Measurements from ENCODE around the gene COX7A2L. TPM values are rescaled to one million over a fixed set of nuclear protein-coding genes. Genes with fewer than 3 reads are reported as not detected.

The COX7A2L gene
- total RNA-seq, 1 donor from 2014 or later, result 83.3 TPM

DNA sequence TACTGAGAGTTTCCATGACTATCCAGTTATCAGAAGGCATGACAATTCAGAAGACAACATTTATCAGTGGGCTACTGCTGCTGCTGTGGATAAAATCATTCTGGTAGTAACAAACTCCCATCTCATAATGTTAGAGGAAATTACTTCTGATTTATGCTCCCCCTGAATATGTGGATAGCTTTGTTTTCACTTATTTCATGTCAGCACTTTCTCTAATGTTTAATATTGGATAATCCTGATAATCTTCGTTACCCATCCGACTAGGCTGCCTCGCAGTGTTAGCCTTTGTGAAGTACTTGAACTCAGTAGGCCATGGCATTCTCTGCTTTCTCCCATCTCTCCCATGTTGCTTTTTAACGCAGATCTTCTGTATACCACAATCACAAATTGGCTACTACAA lies 28.4 kb downstream of the COX7A2L start:
- Mint-ChIP-seq H3K4me1 (ENCODE audit: low read depth) (peaks cover 9% of the 10 kb centered on the region), H3K4me3 (no peak overlapping the region), H3K36me3 (ENCODE audit: low read depth) (peaks cover 58% of the 10 kb centered on the region), H3K27me3 (ENCODE audit: insufficient read depth) (no peaks in the 10 kb centered on the region), H3K27ac (no peak overlapping the region), H3K9me3 (no peaks in the 10 kb centered on the region)
- DNase-seq (ENCODE audit: low spot score), result no peak
- intact Hi-C loops (cut with micrococcal nuclease), result no loop called here

DNA sequence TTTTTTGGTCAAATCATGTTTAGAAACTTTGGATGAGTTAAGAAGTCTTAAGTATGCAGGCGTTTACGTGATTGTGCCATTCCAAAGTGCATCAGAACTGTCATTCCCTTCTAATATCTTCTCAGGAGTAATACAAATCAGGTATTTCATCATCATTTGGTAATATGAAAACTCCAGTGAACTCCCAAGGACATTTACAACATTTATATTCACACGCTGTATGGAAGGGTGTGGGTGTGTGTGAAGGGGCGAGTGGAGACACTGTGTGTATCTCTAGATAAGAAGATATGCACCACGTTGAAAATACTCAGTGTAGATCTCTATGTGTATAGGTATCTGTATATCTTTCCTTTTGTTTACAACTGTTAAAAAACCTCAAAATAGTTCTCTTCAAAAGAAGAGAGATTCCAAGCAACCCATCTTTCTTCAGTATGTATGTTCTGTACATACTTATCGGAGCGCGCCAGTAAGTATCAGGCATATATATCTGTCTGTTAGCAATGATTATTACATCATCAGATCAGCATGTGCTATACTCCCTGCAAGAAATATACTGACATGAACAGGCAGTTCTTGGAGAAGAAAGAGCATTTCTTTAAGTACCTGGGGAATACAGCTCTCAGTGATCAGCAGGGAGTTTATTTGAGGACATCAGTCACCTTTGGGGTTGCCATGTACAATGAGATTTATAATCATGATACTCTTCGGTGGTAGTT lies 29.3 kb downstream of the COX7A2L start:
- no peak overlapping the region for H3K4me3 Mint-ChIP-seq
- no peak for DNase-seq (ENCODE audit: low spot score)
- H3K27ac Mint-ChIP-seq, result no peak overlapping the region
- intact Hi-C loops (cut with micrococcal nuclease), result loop anchor here (2.0 kb wide), 1 partner anchor 29 kb away; the partner anchor contains the start of gene COX7A2L
- peaks cover 59% of the 10 kb centered on the region for H3K36me3 Mint-ChIP-seq (ENCODE audit: low read depth)
- no peaks in the 10 kb centered on the region for H3K27me3 Mint-ChIP-seq (ENCODE audit: insufficient read depth)
- peaks cover 18% of the 10 kb centered on the region for H3K4me1 Mint-ChIP-seq (ENCODE audit: low read depth)
- no peaks in the 10 kb centered on the region for H3K9me3 Mint-ChIP-seq

DNA sequence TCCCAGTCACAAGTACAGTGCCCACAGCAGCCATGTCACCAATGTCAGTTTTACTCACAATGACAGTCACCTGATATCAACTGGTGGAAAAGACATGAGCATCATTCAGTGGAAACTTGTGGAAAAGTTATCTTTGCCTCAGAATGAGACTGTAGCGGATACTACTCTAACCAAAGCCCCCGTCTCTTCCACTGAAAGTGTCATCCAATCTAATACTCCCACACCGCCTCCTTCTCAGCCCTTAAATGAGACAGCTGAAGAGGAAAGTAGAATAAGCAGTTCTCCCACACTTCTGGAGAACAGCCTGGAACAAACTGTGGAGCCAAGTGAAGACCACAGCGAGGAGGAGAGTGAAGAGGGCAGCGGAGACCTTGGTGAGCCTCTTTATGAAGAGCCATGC lies 31.3 kb downstream of the COX7A2L start:
- no peaks in the 10 kb centered on the region for H3K9me3 Mint-ChIP-seq
- no peak for DNase-seq (ENCODE audit: low spot score)
- no peaks in the 10 kb centered on the region for H3K27me3 Mint-ChIP-seq (ENCODE audit: insufficient read depth)
- intact Hi-C loops (cut with micrococcal nuclease), result loop anchor here (2.0 to 10.0 kb wide), 3 partner anchors 31 to 465 kb away; partner anchors contain the start of gene COX7A2L
- no peak overlapping the region for H3K4me3 Mint-ChIP-seq
- peaks cover 28% of the 10 kb centered on the region for H3K4me1 Mint-ChIP-seq (ENCODE audit: low read depth)
- peaks cover 51% of the 10 kb centered on the region for H3K36me3 Mint-ChIP-seq (ENCODE audit: low read depth)
- H3K27ac Mint-ChIP-seq, result peak overlapping the region; percentile 24

DNA sequence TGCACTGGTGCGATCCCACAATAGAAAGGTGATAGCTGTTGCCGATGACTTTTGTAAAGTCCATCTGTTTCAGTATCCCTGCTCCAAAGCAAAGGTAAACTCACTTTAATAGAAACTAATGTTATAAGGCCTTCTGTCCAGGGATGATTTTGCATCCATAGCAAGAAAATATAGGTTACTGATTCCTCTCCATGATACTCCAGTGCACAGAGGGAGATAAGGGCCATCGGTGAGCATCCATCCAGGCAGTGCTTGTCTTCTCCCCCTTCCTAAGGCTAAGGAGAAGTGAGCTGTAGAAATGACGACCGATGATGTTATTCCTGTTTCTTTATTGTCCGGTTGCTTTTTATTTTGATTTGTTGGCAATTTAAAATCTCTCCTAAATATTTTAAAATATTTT lies 32.1 kb downstream of the COX7A2L start:
- Mint-ChIP-seq H3K27me3 (ENCODE audit: insufficient read depth) (no peaks in the 10 kb centered on the region), H3K36me3 (ENCODE audit: low read depth) (peaks cover 51% of the 10 kb centered on the region), H3K4me1 (ENCODE audit: low read depth) (peaks cover 28% of the 10 kb centered on the region), H3K4me3 (no peak overlapping the region), H3K27ac (no peak overlapping the region), H3K9me3 (no peaks in the 10 kb centered on the region)
- intact Hi-C loops (cut with micrococcal nuclease), result loop anchor here (1.0 to 10.0 kb wide), 3 partner anchors 42 to 464 kb away; no protein-coding TSS in a partner anchor
- DNase-seq (ENCODE audit: low spot score), result no peak

DNA sequence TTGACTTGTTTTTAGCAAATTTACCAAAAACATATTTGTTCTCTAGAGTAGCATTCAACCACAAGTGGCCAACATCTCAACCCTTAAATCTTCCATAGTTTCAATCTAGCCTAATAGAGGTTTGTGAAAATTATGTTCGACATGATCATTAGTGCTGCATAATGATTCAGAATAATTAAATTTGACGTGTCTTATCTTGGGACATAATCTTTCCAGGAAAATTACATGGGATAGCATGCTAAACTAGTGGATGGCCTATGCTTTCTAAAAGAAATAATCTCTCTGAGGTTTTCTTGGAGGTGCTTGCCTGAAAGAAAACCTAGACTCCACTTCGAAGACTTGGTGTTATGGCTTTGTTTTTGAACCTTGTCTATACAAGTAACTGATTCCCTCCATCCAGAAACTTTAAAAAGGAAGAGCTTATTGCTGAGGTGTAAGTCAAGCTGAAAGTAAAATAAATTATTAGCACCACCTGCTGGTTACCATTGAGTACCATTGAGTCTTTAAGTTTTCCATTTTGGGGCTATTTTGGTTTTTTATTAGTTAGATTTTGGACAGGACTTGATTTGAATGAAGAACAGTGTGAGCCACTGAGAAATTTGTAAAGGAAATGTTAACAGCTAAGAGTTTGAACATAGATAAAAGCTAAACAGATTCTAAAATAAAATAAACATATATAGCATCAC lies 32.7 kb downstream of the COX7A2L start:
- no peak for DNase-seq (ENCODE audit: low spot score)
- no peaks in the 10 kb centered on the region for H3K9me3 Mint-ChIP-seq
- H3K36me3 Mint-ChIP-seq (ENCODE audit: low read depth), result peaks cover 47% of the 10 kb centered on the region
- H3K4me3 Mint-ChIP-seq, result no peak overlapping the region
- peaks cover 28% of the 10 kb centered on the region for H3K4me1 Mint-ChIP-seq (ENCODE audit: low read depth)
- H3K27ac Mint-ChIP-seq, result peak overlapping the region; percentile 40
- no peaks in the 10 kb centered on the region for H3K27me3 Mint-ChIP-seq (ENCODE audit: insufficient read depth)
- intact Hi-C loops (cut with micrococcal nuclease), result loop anchor here (1.0 to 10.0 kb wide), 3 partner anchors 41 to 463 kb away; no protein-coding TSS in a partner anchor

DNA sequence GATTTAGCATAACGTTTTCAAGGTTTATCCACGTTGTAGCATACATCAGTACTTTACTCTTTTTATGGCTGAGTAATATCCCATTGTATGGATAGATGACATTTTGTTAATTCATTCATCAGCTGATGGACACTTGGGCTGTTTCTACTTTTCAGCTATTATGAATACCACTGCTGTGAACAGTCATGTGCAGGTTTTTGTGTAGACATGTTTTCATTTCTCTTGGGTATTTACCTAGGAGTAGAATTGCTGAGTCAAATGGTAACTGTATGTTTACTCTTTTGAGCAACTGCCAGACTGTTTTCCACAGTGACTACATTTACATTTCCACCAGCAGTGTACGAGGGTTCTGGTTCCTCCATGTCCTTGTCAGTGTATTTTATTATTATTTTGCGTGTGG lies 33.9 kb downstream of the COX7A2L start:
- no peak for DNase-seq (ENCODE audit: low spot score)
- no peak overlapping the region for H3K4me3 Mint-ChIP-seq
- peaks cover 28% of the 10 kb centered on the region for H3K4me1 Mint-ChIP-seq (ENCODE audit: low read depth)
- peak overlapping the region; percentile 55 for H3K27ac Mint-ChIP-seq
- peaks cover 42% of the 10 kb centered on the region for H3K36me3 Mint-ChIP-seq (ENCODE audit: low read depth)
- H3K9me3 Mint-ChIP-seq, result no peaks in the 10 kb centered on the region
- H3K27me3 Mint-ChIP-seq (ENCODE audit: insufficient read depth), result no peaks in the 10 kb centered on the region
- intact Hi-C loops (cut with micrococcal nuclease), result loop anchor here (5.0 to 10.0 kb wide), 2 partner anchors 40 to 462 kb away; no protein-coding TSS in a partner anchor

DNA sequence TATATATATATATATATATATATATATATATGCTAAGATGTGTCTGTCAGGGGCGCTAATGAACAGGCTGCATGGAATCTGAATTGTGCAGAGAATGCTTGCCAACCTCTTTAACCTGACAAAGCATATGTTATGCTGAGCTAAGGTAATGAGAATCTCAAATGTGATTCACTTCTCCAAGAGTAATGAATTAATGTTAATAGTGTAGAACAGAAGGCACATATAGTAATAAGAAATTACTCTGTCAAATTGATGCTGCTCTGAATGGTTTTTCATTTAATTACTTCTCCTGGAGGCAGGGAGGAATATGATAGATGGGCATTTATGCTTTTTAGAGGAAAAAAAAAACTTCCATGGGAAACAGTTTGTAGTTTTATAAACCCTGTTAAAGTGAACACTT lies 35.4 kb downstream of the COX7A2L start:
- H3K9me3 Mint-ChIP-seq, result no peaks in the 10 kb centered on the region
- H3K27ac Mint-ChIP-seq, result no peak overlapping the region
- DNase-seq (ENCODE audit: low spot score), result no peak
- H3K27me3 Mint-ChIP-seq (ENCODE audit: insufficient read depth), result no peaks in the 10 kb centered on the region
- intact Hi-C loops (cut with micrococcal nuclease), result loop anchor here (5.0 to 10.0 kb wide), 2 partner anchors 38 to 461 kb away; no protein-coding TSS in a partner anchor
- peaks cover 21% of the 10 kb centered on the region for H3K4me1 Mint-ChIP-seq (ENCODE audit: low read depth)
- peaks cover 37% of the 10 kb centered on the region for H3K36me3 Mint-ChIP-seq (ENCODE audit: low read depth)
- H3K4me3 Mint-ChIP-seq, result no peak overlapping the region

DNA sequence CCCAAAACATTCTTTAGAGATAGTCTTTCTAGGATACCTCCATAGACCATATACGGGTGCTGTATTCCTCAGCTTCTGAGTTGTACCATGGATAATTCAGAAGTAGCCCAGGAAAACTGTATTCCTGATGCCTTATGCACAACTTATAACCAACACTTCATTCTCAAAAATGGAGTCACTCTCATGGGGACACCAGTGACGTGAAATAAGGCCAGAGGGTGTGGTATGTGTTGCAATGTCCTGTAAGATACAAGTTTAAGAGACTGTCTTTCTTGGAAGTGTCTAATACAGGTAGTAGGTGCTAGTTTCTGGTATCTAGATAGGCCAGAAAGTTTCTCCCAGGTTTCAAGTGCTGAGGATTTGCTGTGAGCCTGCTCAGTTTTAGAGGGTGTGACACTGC lies 36.1 kb downstream of the COX7A2L start:
- Mint-ChIP-seq H3K27me3 (ENCODE audit: insufficient read depth) (no peaks in the 10 kb centered on the region), H3K36me3 (ENCODE audit: low read depth) (peaks cover 33% of the 10 kb centered on the region), H3K4me3 (no peak overlapping the region), H3K27ac (peak overlapping the region; percentile 48), H3K4me1 (ENCODE audit: low read depth) (peaks cover 21% of the 10 kb centered on the region), H3K9me3 (no peaks in the 10 kb centered on the region)
- intact Hi-C loops (cut with micrococcal nuclease), result loop anchor here (5.0 to 10.0 kb wide), 2 partner anchors 38 to 460 kb away; no protein-coding TSS in a partner anchor
- no peak for DNase-seq (ENCODE audit: low spot score)

DNA sequence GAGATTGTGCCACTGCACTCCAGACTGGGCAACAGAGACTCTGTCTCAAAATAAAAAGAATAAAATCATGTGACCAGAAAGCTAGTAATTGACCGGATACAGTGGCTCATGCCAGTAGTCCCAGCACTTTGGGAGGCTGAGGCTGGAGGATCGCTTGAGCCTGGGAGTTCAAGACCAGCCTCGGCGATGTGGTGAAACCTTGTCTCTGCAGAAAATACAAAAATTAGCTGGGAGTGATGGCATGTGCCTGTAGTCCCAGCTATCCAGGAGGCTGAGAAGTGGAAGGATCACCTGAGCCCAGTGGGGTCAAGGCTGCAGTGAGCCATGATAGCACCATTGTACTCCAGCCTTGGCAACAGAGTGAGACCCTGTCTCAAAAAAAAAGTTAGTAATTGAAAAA lies 36.8 kb downstream of the COX7A2L start:
- H3K9me3 Mint-ChIP-seq, result no peaks in the 10 kb centered on the region
- H3K4me1 Mint-ChIP-seq (ENCODE audit: low read depth), result peaks cover 21% of the 10 kb centered on the region
- H3K36me3 Mint-ChIP-seq (ENCODE audit: low read depth), result peaks cover 26% of the 10 kb centered on the region
- no peak overlapping the region for H3K4me3 Mint-ChIP-seq
- no peaks in the 10 kb centered on the region for H3K27me3 Mint-ChIP-seq (ENCODE audit: insufficient read depth)
- no peak for DNase-seq (ENCODE audit: low spot score)
- intact Hi-C loops (cut with micrococcal nuclease), result loop anchor here (10.0 kb wide), 1 partner anchor 459 kb away; no protein-coding TSS in a partner anchor
- H3K27ac Mint-ChIP-seq, result no peak overlapping the region

DNA sequence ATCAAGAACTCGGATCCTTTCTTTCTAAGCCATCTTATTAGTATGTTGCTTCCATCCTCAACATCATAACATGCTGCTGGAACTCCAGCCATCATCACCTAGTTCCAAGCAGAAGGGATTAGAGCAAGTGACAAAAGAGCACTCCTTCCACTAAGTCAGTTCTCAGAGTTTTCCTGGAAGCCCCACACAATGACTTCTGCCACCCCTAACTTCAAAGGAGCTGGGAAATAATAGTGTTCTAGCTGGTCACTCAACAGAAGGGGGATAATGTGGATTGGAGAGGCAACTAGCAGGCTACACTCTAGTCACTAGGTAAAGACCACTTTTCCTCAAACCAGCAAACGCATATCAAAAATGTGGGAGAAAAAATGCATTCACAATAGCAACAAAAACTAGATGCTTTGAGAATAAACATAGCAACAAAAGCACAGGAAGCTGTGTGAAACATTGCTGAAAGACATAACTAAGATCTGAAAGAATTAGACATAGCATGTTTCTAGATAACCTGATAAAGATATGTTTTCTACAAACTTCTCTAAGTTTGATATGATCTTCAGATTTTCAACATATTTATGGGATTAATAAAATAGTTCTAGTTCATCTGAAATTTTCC lies 39.5 kb downstream of the COX7A2L start:
- no peaks in the 10 kb centered on the region for H3K27me3 Mint-ChIP-seq (ENCODE audit: insufficient read depth)
- H3K36me3 Mint-ChIP-seq (ENCODE audit: low read depth), result peaks cover 24% of the 10 kb centered on the region
- H3K27ac Mint-ChIP-seq, result no peak overlapping the region
- no peak for DNase-seq (ENCODE audit: low spot score)
- H3K4me3 Mint-ChIP-seq, result no peak overlapping the region
- no peaks in the 10 kb centered on the region for H3K9me3 Mint-ChIP-seq
- intact Hi-C loops (cut with micrococcal nuclease), result loop anchor here (10.0 kb wide), 1 partner anchor 457 kb away; no protein-coding TSS in a partner anchor
- H3K4me1 Mint-ChIP-seq (ENCODE audit: low read depth), result peaks cover 16% of the 10 kb centered on the region

DNA sequence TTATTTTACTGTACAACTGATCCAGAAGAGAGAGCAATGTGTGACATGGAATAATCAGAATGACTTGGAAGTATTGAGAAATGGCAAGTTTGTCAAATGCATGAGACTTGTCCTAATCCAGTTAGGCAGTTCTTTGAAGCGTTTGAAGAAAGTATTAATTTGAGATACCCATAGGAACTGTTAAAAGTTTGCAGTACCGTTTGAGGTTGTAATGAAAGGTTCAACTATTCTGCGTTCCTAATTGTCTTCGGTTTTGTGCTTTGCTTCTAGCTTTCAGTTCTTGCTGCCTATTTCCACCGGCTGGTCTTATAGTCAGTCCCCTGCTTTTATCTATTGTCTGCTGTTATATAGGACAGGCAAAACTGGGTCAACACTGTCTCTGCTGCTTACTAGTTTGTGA lies 41.8 kb downstream of the COX7A2L start:
- Mint-ChIP-seq H3K27me3 (ENCODE audit: insufficient read depth) (no peaks in the 10 kb centered on the region), H3K4me3 (no peak overlapping the region), H3K4me1 (ENCODE audit: low read depth) (peaks cover 17% of the 10 kb centered on the region), H3K36me3 (ENCODE audit: low read depth) (peaks cover 33% of the 10 kb centered on the region), H3K9me3 (no peaks in the 10 kb centered on the region), H3K27ac (no peak overlapping the region)
- intact Hi-C loops (cut with micrococcal nuclease), result no loop called here
- no peak for DNase-seq (ENCODE audit: low spot score)

DNA sequence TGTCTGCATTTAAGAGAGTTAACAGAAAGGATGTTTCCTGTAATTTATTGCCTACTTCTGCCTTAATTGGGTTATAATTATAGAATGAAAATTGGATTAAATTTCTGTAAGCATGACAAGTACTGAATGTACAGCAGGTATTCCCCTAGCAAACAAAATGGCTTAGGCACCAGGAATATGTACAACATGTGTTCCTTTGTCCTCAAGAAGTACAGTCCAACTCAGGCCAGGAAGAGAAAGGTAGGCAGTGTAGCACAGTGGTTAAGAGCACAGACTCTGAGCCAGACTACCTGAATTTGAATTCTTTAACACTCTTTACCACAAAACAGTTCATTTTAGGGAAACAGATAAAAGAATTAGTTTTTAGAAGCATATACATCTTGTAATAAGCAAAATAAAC lies 43.1 kb downstream of the COX7A2L start:
- Mint-ChIP-seq H3K9me3 (no peaks in the 10 kb centered on the region), H3K27ac (no peak overlapping the region), H3K4me1 (ENCODE audit: low read depth) (peaks cover 17% of the 10 kb centered on the region), H3K36me3 (ENCODE audit: low read depth) (peaks cover 33% of the 10 kb centered on the region), H3K27me3 (ENCODE audit: insufficient read depth) (no peaks in the 10 kb centered on the region), H3K4me3 (no peak overlapping the region)
- no peak for DNase-seq (ENCODE audit: low spot score)
- intact Hi-C loops (cut with micrococcal nuclease), result no loop called here

DNA sequence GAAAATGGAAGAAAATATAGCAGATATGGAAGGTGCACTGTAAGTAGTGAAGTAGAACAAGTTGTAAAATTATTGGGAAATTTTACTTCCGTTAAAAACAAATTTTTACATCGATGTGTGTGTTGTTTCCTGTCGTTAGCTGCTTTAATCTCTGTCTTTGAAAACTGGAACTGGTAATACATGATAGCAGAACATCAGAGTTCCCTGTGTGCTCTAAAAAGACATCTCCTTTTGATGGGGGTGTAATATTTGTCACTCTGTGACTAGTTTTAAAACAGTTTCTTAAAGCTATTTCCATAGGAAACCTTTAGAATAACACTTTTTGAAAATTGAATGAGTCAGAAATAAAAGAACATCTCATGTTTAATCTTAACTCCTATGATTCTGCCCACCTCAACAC lies 43.5 kb downstream of the COX7A2L start:
- DNase-seq (ENCODE audit: low spot score), result no peak
- no peaks in the 10 kb centered on the region for H3K9me3 Mint-ChIP-seq
- H3K27me3 Mint-ChIP-seq (ENCODE audit: insufficient read depth), result no peaks in the 10 kb centered on the region
- peaks cover 32% of the 10 kb centered on the region for H3K36me3 Mint-ChIP-seq (ENCODE audit: low read depth)
- no peak overlapping the region for H3K4me3 Mint-ChIP-seq
- intact Hi-C loops (cut with micrococcal nuclease), result no loop called here
- peaks cover 17% of the 10 kb centered on the region for H3K4me1 Mint-ChIP-seq (ENCODE audit: low read depth)
- no peak overlapping the region for H3K27ac Mint-ChIP-seq

All from activated T-helper 1 cell treated with anti-CD3 and anti-CD28 coated beads, Interleukin-12 subunit alpha, Interleukin-12 subunit beta, Interleukin-2, Interleukin-4 antibody, amounts not matched to agents 30 ng/mL and 10 ng/mL and 1 ng/mL, durations not matched to agents 14 hours and 24 hours and 36 hours (primary cell).